Fibroblast of lung (primary cell): Measurements from ENCODE around the gene KMT2A. TPM values are rescaled to one million over a fixed set of nuclear protein-coding genes. Genes with fewer than 3 reads are reported as not detected.
A peak's percentile ranks its signal among the peaks of the same experiment; 100 is the strongest.
"Not testable (repeated sequence)": the region's sequence is repeated elsewhere in the genome, so short reads cannot be mapped to it uniquely, and the experiment has no call there.

Experiments used
- DNase-seq, 2 donors: peaks; one replicate each; pipeline versions ENCODE4 v3.0.0 to v3.0.0-alpha.2; 2010; ENCODE audit warnings: low read depth in 2 of 2
- H2AFZ ChIP-seq: 2 replicates; pipeline ENCODE4 v1.5.1; 2012; ENCODE audit warnings: low read length, control low read depth, inconsistent platforms
- H3K27ac ChIP-seq: 2 replicates; pipeline ENCODE4 v1.5.1; 2011; ENCODE audit warnings: low read length, control low read depth; ENCODE audit not compliant: insufficient read depth
- H3K27me3 ChIP-seq: 2 replicates; pipeline ENCODE4 v1.5.1; 2011; ENCODE audit warnings: mild to moderate bottlenecking, low read length; ENCODE audit not compliant: control insufficient read depth, insufficient read depth
- H3K36me3 ChIP-seq: 2 replicates; pipeline ENCODE4 v1.5.1; 2011; ENCODE audit warnings: low read length; ENCODE audit not compliant: control insufficient read depth, insufficient read depth
- H3K4me1 ChIP-seq: 2 replicates; pipeline ENCODE4 v1.5.1; 2011; ENCODE audit warnings: low read length; ENCODE audit not compliant: control insufficient read depth, insufficient read depth; ENCODE audit errors: extremely low read depth
- H3K4me2 ChIP-seq: 2 replicates; pipeline ENCODE4 v1.5.1; 2011; ENCODE audit warnings: low read length, control low read depth; ENCODE audit not compliant: insufficient read depth; ENCODE audit errors: extremely low read depth
- H3K4me3 ChIP-seq, 4 experiments: fragments of 200-600 bp in 1 of 4; sonication (generic) in 1 of 4; replicated peaks in 1 of 4; 2 replicates each; pipeline ENCODE4 v1.5.1; 2011 to 2016; ENCODE audit warnings: low read length in 4 of 4, low read depth in 3 of 4, mild to moderate bottlenecking in 3 of 4, control low read depth in 2 of 4, inconsistent platforms in 1 of 4, mixed read lengths in 1 of 4; ENCODE audit not compliant: insufficient read depth in 1 of 4; ENCODE audit errors: control extremely low read depth in 1 of 4
- H3K79me2 ChIP-seq: 2 replicates; pipeline ENCODE4 v1.5.1; 2012; ENCODE audit warnings: mild to moderate bottlenecking, low read length, inconsistent platforms; ENCODE audit not compliant: control insufficient read depth, insufficient read depth
- H3K9ac ChIP-seq: 2 replicates; pipeline ENCODE4 v1.5.1; 2011; ENCODE audit warnings: mild to moderate bottlenecking, low read length, control low read depth; ENCODE audit not compliant: insufficient read depth
- H3K9me3 ChIP-seq: 2 replicates; pipeline ENCODE4 v1.5.1; 2012; ENCODE audit warnings: low read depth, low read length; ENCODE audit not compliant: control insufficient read depth, insufficient read depth
- H4K20me1 ChIP-seq: 2 replicates; pipeline ENCODE4 v1.5.1; 2011; ENCODE audit warnings: low read length; ENCODE audit not compliant: control insufficient read depth, insufficient read depth; ENCODE audit errors: extremely low read depth
- CTCF ChIP-seq, 2 donors: IDR thresholded peaks in 1 of 2; conservative IDR thresholded peaks in 1 of 2; 1 replicate in 1 of 2; 2 replicates in 1 of 2; pipeline ENCODE4 v1.5.1; 2011 to 2012; ENCODE audit warnings: low read length in 2 of 2, control low read depth in 1 of 2, inconsistent platforms in 1 of 2, low read depth in 1 of 2, mild to moderate bottlenecking in 1 of 2
- EZH2 ChIP-seq: IDR thresholded peaks from 2 replicates; pipeline ENCODE4 v1.5.1; 2012; ENCODE audit warnings: low read length, control low read depth, mild to moderate bottlenecking; ENCODE audit errors: missing control alignments
- polyA plus RNA-seq, 2 donors: library from polyadenylated mRNA; depleted of rRNA in 1 of 2; stranded (reverse) in 1 of 2; unstranded in 1 of 2; fragments of >200 nt; gene quantifications; 2 replicates each; pipeline ENCODE4 v1.2.1, GENCODE V29; 2011 to 2012; ENCODE audit warnings: missing spikeins in 1 of 2
- total RNA-seq: library from RNA; depleted of rRNA; stranded (reverse); fragments of >200 nt; gene quantifications from 2 replicates; pipeline ENCODE4 v1.2.1, GENCODE V29; 2014

The KMT2A gene
- total and polyA plus RNA-seq, 2 donors (not counting 1 experiment from before 2014, with no cell fraction given): 17.1 to 33.4 TPM

- H3K79me2 ChIP-seq: peaks cover 50% of the 10 kb centered on the region
- peak overlapping the region; percentile 90 for H3K9ac ChIP-seq
These were observed 34.3 kb upstream of the KMT2A start for GRCh38 chr11:118401880-118402590.

GRCh38 chr11:118402594-118402993 lies 33.7 kb upstream of the KMT2A start:
- Histone ChIP-seq H3K9ac (peak overlapping the region; percentile 25), H3K79me2 (peaks cover 53% of the 10 kb centered on the region), H3K4me3 (peak overlapping the region; percentile 88 to 100 (median 96)), H3K4me2 (peak overlapping the region; percentile 53), H3K27ac (peak overlapping the region; percentile 94)
- H3K36me3 ChIP-seq, H4K20me1 ChIP-seq, DNase-seq, H2AFZ ChIP-seq, H3K4me1 ChIP-seq, H3K27me3 ChIP-seq, H3K9me3 ChIP-seq: not testable (repeated sequence)

More at GRCh38 chr11:118401880-118402590, 34.3 kb upstream of the KMT2A start:
- Histone ChIP-seq H3K36me3 (no peaks in the 10 kb centered on the region), H3K4me3 (peak overlapping the region; percentile 88 to 100 (median 96)), H3K4me1 (peaks cover 3% of the 10 kb centered on the region), H3K9me3 (no peaks in the 10 kb centered on the region), H2AFZ (peak overlapping the region; percentile 98), H3K27me3 (no peaks in the 10 kb centered on the region), H3K4me2 (peak overlapping the region; percentile 93), H4K20me1 (no peaks in the 10 kb centered on the region), H3K27ac (peak overlapping the region; percentile 94)
- DNase-seq: peak; percentile 80 to 91
- TF ChIP-seq CTCF (conservative IDR thresholded peaks at IDR 0.05 in 1 of 2, IDR thresholded peaks at IDR 0.05 in 1 of 2; ENCODE audit: low read depth in 1 of 2, low read length in 2 of 2) (no peak), EZH2 (no peak)

GRCh38 chr11:118406599-118407166 lies 29.6 kb upstream of the KMT2A start:
- H3K4me1 ChIP-seq: peaks cover 3% of the 10 kb centered on the region
- no peaks in the 10 kb centered on the region for H3K9me3 ChIP-seq
- peaks cover 50% of the 10 kb centered on the region for H3K79me2 ChIP-seq
- H3K9ac ChIP-seq: no peak overlapping the region
- no peaks in the 10 kb centered on the region for H3K36me3 ChIP-seq
- H4K20me1 ChIP-seq: no peaks in the 10 kb centered on the region
- H3K27ac ChIP-seq: no peak overlapping the region
- no peak overlapping the region for H2AFZ ChIP-seq
- no peak overlapping the region for H3K4me3 ChIP-seq
- TF ChIP-seq EZH2 (no peak), CTCF (conservative IDR thresholded peaks at IDR 0.05 in 1 of 2, IDR thresholded peaks at IDR 0.05 in 1 of 2; ENCODE audit: low read depth in 1 of 2, low read length in 2 of 2) (no peak)
- no peak overlapping the region for H3K4me2 ChIP-seq
- H3K27me3 ChIP-seq: no peaks in the 10 kb centered on the region
- peak; percentile 6 to 25 for DNase-seq
